Measurements from ENCODE around the gene ACER1. TPM values are rescaled to one million over a fixed set of nuclear protein-coding genes. Genes with fewer than 3 reads are reported as not detected.

The ACER1 gene
- total RNA-seq, 1 donor = not detected

GRCh38 chr19:6262519-6262918 is 70.9 kb downstream of the ACER1 start:
- DNase-seq (ENCODE audit: low read depth) = no peak
- no peak for TF ChIP-seq CTCF (IDR thresholded peaks at IDR 0.05; ENCODE audit: insufficient read depth, low read length)
- H3K4me3 ChIP-seq (ENCODE audit: low read depth, low read length) = no peak overlapping the region

- no peak for DNase-seq (ENCODE audit: low read depth)
- H3K4me3 ChIP-seq (ENCODE audit: low read depth, low read length) = no peak overlapping the region
- no peak for TF ChIP-seq CTCF (IDR thresholded peaks at IDR 0.05; ENCODE audit: insufficient read depth, low read length)
These were observed 71.5 kb downstream of the ACER1 start for GRCh38 chr19:6261883-6262282.

- DNase-seq (ENCODE audit: low read depth) = no peak
- no peak overlapping the region for H3K4me3 ChIP-seq (ENCODE audit: low read depth, low read length)
- TF ChIP-seq CTCF (IDR thresholded peaks at IDR 0.05; ENCODE audit: insufficient read depth, low read length) = peak; percentile 63
These were observed 72.3 kb downstream of the ACER1 start for GRCh38 chr19:6260912-6261650.

GRCh38 chr19:6260376-6260775 is 73.0 kb downstream of the ACER1 start:
- DNase-seq (ENCODE audit: low read depth) = no peak
- no peak overlapping the region for H3K4me3 ChIP-seq (ENCODE audit: low read depth, low read length)
- no peak for TF ChIP-seq CTCF (IDR thresholded peaks at IDR 0.05; ENCODE audit: insufficient read depth, low read length)

GRCh38 chr19:6259312-6259861 is 74.0 kb downstream of the ACER1 start:
- DNase-seq (ENCODE audit: low read depth) = peak; percentile 38
- TF ChIP-seq CTCF (IDR thresholded peaks at IDR 0.05; ENCODE audit: insufficient read depth, low read length) = no peak
- no peak overlapping the region for H3K4me3 ChIP-seq (ENCODE audit: low read depth, low read length)

GRCh38 chr19:6258812-6259311 is 74.5 kb downstream of the ACER1 start:
- DNase-seq (ENCODE audit: low read depth) = no peak
- no peak overlapping the region for H3K4me3 ChIP-seq (ENCODE audit: low read depth, low read length)
- no peak for TF ChIP-seq CTCF (IDR thresholded peaks at IDR 0.05; ENCODE audit: insufficient read depth, low read length)

Other genes with a start within 250 kb of the ACER1 start
- 10.7 and 14.2 TPM in 2 replicates for gene RFX2, start 223.1 kb downstream of the ACER1 start, total RNA-seq (ENCODE audit: low replicate concordance)
- 0.18 TPM in 1 of 2 replicates, not detected in the other for gene ACSBG2, start 197.9 kb downstream of the ACER1 start, total RNA-seq (ENCODE audit: low replicate concordance)
- gene MLLT1, start 53.6 kb downstream of the ACER1 start, total RNA-seq (ENCODE audit: low replicate concordance) = 7.8 and 16.6 TPM in 2 replicates
- 20.9 and 39.4 TPM in 2 replicates for gene CLPP, start 27.9 kb upstream of the ACER1 start, total RNA-seq (ENCODE audit: low replicate concordance)
- 29.9 and 38.3 TPM in 2 replicates for gene ALKBH7, start 39.2 kb upstream of the ACER1 start, total RNA-seq (ENCODE audit: low replicate concordance)
- gene PSPN, start 42.3 kb upstream of the ACER1 start, total RNA-seq (ENCODE audit: low replicate concordance) = 0.41 and 1.2 TPM in 2 replicates
- gene GTF2F1, start 59.6 kb upstream of the ACER1 start, total RNA-seq (ENCODE audit: low replicate concordance) = 33.6 and 59.2 TPM in 2 replicates
- 30.4 and 86.5 TPM in 2 replicates for gene KHSRP, start 91.2 kb upstream of the ACER1 start, total RNA-seq (ENCODE audit: low replicate concordance)
- not detected in 2 replicates for gene SLC25A41, start 100.2 kb upstream of the ACER1 start, total RNA-seq (ENCODE audit: low replicate concordance)
- 27.7 and 46.9 TPM in 2 replicates for gene SLC25A23, start 126.2 kb upstream of the ACER1 start, total RNA-seq (ENCODE audit: low replicate concordance)
- gene CRB3, start 130.7 kb upstream of the ACER1 start, total RNA-seq (ENCODE audit: low replicate concordance) = not detected in 2 replicates
- gene DENND1C, start 148.2 kb upstream of the ACER1 start, total RNA-seq (ENCODE audit: low replicate concordance) = not detected in 2 replicates
- gene TUBB4A, start 168.7 kb upstream of the ACER1 start, total RNA-seq (ENCODE audit: low replicate concordance) = 0.41 TPM in 1 of 2 replicates, not detected in the other
- gene TNFSF9, start 197.4 kb upstream of the ACER1 start, total RNA-seq (ENCODE audit: low replicate concordance) = 1.7 and 2.6 TPM in 2 replicates

All from fibroblast of the aortic adventitia (primary cell).